HAP-1 (cell line): ENCODE data around the gene TRIM21.
"Not testable (repeated sequence)": the region's sequence is repeated elsewhere in the genome, so short reads cannot be mapped to it uniquely, and the experiment has no call there.

ENCODE experiments used
- DNase-seq, 2 experiments: peaks; one replicate each; pipeline ENCODE4 v3.0.0-alpha.2; 2016 to 2020; ENCODE audit warnings: low spot score in 2 of 2
- H3K27me3 ChIP-seq: fragments of 250-450 bp; sonication (Bioruptor Pico); 2 replicates; pipeline ENCODE4 v1.5.1; 2020; ENCODE audit warnings: low read depth, mild to moderate bottlenecking, moderate library complexity
- H3K36me3 ChIP-seq: fragments of 250-450 bp; sonication (Bioruptor Pico); replicated peaks from 2 replicates; pipeline ENCODE4 v1.5.1; 2020; ENCODE audit warnings: mild to moderate bottlenecking
- H3K4me1 ChIP-seq: fragments of 250-450 bp; sonication (Bioruptor Pico); 2 replicates; pipeline ENCODE4 v1.5.1; 2020; ENCODE audit warnings: mild to moderate bottlenecking
- H3K4me3 ChIP-seq: fragments of 250-450 bp; sonication (Bioruptor Pico); 2 replicates; pipeline ENCODE4 v1.5.1; 2020; ENCODE audit warnings: mild to moderate bottlenecking, moderate library complexity
- H3K9me3 ChIP-seq: fragments of 250-450 bp; sonication (Bioruptor Pico); 2 replicates; pipeline ENCODE4 v1.5.1; 2020; ENCODE audit warnings: mild to moderate bottlenecking, moderate library complexity
- in situ Hi-C: fragments of 300-500 bp; cut with MboI; formaldehyde crosslinking; loops from 3 replicates; pipeline ENCODE4 v1.14.3; 2020; ENCODE audit warnings: low sequenced_read_pairs, inconsistent platforms, mixed read lengths

The TRIM21 gene

DNA sequence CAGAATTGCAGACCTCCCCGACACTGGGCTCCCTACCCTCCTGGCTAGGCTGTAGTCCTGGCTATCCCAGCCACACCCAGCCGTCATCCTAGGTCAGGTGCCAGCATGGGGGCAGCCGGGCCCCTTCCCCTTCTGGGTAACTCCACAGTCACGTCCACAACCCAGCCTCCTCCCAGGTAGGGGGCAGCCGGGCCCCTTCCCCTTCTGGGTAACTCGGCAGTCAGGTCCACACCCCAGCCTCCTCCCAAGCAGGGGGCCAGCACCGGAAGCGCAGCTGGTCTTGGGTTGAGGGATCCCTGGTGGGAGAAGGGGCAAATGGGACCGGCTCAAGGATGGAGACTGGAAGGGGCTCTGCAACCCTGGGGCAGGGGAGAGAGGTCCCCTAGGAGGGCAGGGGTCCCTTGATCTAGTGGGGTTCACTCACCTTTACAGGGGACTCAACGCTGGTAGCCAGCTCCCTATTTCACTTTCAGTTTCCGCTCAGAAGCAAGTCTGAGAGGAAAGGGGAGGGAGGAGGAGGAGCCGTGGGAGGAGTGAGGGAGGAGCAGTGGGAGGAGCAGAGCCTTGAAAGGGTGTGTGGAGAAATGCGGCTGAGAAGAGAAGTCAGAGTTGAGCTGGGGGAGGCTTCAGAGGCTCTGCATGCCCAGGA, at the start of gene TRIM21:
TSS of gene TRIM21 (minus strand) at position 494 of the 649 bp plus-strand sequence. CDS start 3,293 bp downstream, outside the sequence.
- peak; percentile 83 to 90 for DNase-seq
- H3K9me3 ChIP-seq: peaks cover 3% of the 10 kb centered on the region; the same call in 1 of the 2 replicates
- H3K4me3 ChIP-seq: peak within 1 kb of the TSS; percentile 67
- peaks cover 4% of the 10 kb centered on the region for H3K36me3 ChIP-seq
- in situ Hi-C loops: no loop called here
- no peaks in the 10 kb centered on the region for H3K27me3 ChIP-seq
- peaks cover 4% of the 10 kb centered on the region for H3K4me1 ChIP-seq

DNA sequence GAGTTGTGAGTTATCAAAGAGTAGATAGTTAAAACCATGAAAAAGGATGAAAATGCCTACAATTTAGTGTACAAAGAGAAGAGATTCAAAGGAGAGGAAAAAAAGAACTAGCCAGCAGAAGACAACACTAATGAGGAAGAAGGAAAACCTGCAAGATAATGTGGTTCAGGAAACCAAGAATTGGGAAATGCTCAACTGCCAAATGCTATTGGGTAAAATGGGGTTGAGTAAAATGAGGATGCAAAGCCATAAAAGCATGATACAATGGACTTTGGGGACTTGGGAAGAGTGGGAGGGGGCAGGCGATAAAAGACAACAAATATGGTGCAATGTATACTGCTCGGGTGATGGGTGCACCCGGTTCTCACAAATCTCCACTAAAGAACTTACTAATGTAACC, 48.0 kb upstream of the TRIM21 start:
- Histone ChIP-seq H3K9me3 (no peaks in the 10 kb centered on the region), H3K4me3 (no peak overlapping the region), H3K27me3 (no peaks in the 10 kb centered on the region), H3K36me3 (no peaks in the 10 kb centered on the region), H3K4me1 (no peaks in the 10 kb centered on the region)
- DNase-seq: no peak
- in situ Hi-C loops: no loop called here

DNA sequence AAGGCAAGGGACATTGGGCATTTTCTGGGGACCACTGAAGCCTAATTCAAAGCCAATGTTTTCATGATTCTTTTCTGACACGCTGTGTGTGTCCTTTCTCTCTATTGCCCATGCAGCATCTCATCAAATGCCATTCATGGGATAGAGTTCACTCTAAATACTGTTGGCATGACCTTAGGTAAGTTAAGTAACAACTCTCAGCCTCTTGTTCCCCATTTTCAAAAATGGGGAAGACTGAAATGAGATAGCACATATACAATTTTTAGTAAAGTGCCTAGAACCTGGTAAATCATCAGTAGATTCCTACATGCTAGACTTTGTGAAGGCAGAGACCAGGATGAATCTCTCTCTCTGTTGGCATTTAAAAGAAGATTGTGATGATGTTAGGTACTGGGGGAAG, 42.9 kb upstream of the TRIM21 start:
- Histone ChIP-seq H3K4me3 (no peak overlapping the region), H3K4me1 (no peaks in the 10 kb centered on the region), H3K9me3 (no peaks in the 10 kb centered on the region), H3K36me3 (no peaks in the 10 kb centered on the region), H3K27me3 (no peaks in the 10 kb centered on the region)
- no peak for DNase-seq
- in situ Hi-C loops: no loop called here

DNA sequence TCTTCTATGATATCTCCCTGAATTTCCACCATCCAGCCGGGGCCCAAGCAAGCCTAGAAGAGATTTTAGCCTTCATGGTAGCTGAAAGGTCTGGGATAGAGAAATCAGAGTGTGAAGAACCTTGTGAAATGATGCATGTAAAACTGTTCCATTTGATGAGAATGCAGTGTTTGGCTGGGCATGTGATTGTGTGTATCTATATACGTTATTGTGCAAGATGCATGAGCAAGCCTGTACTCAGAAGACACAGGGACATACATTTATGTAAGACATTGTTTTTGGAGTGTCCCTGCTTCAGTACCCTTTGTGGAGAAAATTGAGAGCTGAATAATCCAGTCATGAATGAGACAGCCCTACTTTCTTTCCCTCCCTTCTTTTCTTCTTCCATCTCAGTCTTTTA, 40.4 kb upstream of the TRIM21 start:
- Histone ChIP-seq H3K27me3 (no peaks in the 10 kb centered on the region), H3K4me1 (no peaks in the 10 kb centered on the region), H3K9me3 (no peaks in the 10 kb centered on the region), H3K36me3 (no peaks in the 10 kb centered on the region), H3K4me3 (no peak overlapping the region)
- in situ Hi-C loops: no loop called here
- DNase-seq: no peak

DNA sequence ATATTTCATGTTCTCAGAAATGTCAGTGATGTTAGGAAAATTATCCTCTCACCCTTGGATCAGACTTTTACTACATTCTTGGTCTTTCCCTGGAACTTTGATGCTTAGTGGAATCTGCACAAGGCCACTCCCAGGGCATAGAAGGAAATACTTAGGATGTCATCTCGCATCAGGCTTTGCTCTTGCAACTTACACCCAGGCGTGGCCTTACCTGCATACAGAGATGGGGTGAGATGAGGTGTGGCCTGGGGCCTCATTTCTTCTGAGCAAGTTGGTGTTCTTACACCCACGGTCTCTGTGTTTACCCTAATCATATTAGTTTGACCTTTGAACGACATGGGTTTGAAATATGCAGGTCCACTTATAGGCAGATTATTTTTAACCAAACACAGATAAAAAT, 36.5 kb upstream of the TRIM21 start:
- in situ Hi-C loops: no loop called here
- Histone ChIP-seq H3K9me3 (no peaks in the 10 kb centered on the region), H3K36me3 (no peaks in the 10 kb centered on the region), H3K27me3 (no peaks in the 10 kb centered on the region), H3K4me3 (no peak overlapping the region), H3K4me1 (no peaks in the 10 kb centered on the region)
- no peak for DNase-seq

DNA sequence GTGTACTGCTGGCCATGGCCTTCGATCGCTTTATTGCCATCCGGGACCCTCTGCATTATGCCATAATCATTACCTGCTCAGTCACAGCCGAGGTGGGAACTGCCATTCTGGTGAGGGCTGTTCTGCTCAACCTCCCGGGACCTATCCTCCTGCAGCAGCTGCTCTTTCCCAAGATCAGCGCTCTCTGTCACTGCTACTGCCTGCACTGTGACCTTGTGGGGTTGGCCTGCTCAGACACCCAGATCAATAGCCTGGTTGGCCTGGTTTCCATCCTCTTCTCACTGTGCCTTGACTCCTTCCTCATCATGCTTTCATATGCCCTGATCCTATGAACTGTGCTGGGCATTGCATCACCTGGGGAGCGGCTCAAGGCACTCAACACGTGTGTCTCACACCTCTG, 24.9 kb upstream of the TRIM21 start:
- H3K36me3 ChIP-seq: no peaks in the 10 kb centered on the region
- no peaks in the 10 kb centered on the region for H3K9me3 ChIP-seq
- DNase-seq: no peak
- H3K27me3 ChIP-seq: no peaks in the 10 kb centered on the region
- no peaks in the 10 kb centered on the region for H3K4me1 ChIP-seq
- no peak overlapping the region for H3K4me3 ChIP-seq
- in situ Hi-C loops: loop anchor here (10.0 kb wide), 1 partner anchor 56 kb away; no protein-coding TSS in a partner anchor

DNA sequence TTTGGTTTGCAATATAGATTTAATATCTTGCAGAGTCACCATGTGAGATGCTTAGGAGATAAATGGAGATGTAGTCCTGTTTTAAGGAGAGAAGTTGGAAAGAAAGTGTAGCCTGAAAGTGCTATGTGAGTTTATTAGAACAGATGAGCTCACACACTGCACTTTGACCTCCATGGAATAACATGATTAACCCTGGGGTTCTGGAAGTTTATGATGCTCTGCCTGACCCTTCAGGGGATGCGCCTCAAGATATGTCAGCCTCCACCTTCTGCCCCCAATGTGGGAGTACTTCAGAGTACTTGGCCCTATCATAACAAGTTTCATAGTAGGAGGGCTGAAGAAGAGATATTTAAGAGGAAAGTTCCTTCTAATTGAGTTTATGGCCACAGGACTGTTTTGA, 23.3 kb upstream of the TRIM21 start:
- in situ Hi-C loops: loop anchor here (10.0 kb wide), 1 partner anchor 58 kb away; no protein-coding TSS in a partner anchor
- H3K9me3 ChIP-seq: no peaks in the 10 kb centered on the region
- no peaks in the 10 kb centered on the region for H3K27me3 ChIP-seq

DNA sequence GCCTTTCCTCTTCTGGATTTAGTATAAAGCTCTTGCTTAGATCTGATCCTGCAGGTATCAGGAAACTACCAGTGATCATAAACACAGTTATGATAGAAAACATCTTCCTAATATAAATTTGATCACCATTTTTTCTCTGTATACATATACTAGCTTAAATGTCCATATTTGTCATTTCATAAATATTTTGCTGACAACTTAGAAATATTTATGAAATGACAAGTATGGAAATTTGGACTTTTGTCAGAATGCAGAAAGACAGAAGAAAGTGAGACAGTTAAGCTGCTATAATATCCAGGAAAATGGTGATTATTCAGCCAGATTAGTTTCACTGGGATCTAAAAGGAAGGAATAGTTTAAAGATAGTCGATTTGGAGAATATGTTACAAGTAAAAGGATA, 22.8 kb upstream of the TRIM21 start:
- Histone ChIP-seq H3K4me3 (no peak overlapping the region), H3K9me3 (no peaks in the 10 kb centered on the region), H3K4me1 (no peaks in the 10 kb centered on the region), H3K27me3 (no peaks in the 10 kb centered on the region), H3K36me3 (no peaks in the 10 kb centered on the region)
- in situ Hi-C loops: loop anchor here (10.0 kb wide), 1 partner anchor 58 kb away; no protein-coding TSS in a partner anchor
- DNase-seq: no peak

More for the DNA sequence above, 23.3 kb upstream of the TRIM21 start:
- no peaks in the 10 kb centered on the region for H3K36me3 ChIP-seq
- DNase-seq: no peak
- no peak overlapping the region for H3K4me3 ChIP-seq
- H3K4me1 ChIP-seq: no peaks in the 10 kb centered on the region

DNA sequence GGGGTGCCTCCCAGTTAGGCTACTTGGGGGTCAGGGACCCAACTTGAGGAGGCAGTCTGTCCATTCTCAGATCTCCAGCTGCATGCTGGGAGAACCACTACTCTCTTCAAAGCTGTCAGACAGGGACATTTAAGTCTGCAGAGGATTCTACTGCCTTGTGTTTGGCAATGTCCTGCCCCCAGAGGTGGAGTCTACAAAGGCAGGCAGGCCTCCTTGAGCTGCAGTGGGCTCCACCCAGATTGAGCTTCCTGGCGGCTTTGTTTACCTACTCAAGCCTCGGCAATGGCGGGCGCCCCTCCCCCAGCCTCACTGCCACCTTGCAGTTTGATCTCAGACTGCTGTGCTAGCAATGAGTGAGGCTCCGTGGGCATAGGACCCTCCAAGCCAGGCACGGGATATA, 12.7 kb upstream of the TRIM21 start:
- H3K36me3 ChIP-seq, H3K27me3 ChIP-seq, in situ Hi-C loops, H3K9me3 ChIP-seq, H3K4me3 ChIP-seq, H3K4me1 ChIP-seq, DNase-seq: not testable (repeated sequence)

DNA sequence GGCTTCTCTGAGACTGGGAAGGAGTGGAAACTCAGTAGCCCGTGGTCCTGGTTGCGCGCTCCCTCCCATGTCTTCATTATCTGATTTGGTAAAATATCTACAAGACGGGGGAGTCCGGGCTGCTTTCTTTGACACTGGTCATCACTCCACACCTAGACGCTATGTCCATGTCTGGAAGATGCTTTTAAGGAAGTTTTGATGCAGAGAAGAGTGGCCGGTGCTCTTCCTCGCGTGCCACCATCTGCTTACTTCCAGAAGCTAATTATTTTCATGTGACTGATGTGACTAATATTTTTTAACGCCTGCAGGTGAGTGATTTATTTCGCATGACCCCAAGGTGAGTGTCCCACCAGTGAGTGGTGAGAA, 339 bp upstream of the TRIM21 start:
- peak overlapping the region; percentile 67 for H3K4me3 ChIP-seq
- peaks cover 4% of the 10 kb centered on the region for H3K4me1 ChIP-seq
- in situ Hi-C loops: no loop called here
- DNase-seq: no peak
- H3K9me3 ChIP-seq: peaks cover 3% of the 10 kb centered on the region; the same call in 1 of the 2 replicates
- no peaks in the 10 kb centered on the region for H3K27me3 ChIP-seq
- H3K36me3 ChIP-seq: peaks cover 3% of the 10 kb centered on the region

DNA sequence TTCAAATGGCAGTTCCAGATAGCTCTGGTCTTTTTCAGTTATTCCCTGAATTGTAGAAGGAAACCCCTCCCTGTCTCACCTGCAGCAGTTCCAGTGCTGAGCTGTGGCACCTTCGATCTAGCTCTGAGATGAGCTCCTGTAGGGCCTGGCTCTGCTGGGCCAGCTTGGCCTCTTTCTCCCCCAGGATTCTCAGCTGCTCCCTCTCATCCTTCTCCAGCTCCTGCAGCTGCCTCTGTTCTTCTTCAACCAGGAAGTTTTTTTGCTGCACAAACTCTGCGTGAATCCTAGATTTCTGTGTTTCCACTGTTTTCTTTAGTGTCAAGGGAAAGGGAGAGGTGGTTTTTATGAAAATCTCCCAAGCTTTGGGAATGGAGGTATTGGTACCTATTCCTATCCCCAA, 5.3 kb downstream of the TRIM21 start:
- in situ Hi-C loops: no loop called here

DNA sequence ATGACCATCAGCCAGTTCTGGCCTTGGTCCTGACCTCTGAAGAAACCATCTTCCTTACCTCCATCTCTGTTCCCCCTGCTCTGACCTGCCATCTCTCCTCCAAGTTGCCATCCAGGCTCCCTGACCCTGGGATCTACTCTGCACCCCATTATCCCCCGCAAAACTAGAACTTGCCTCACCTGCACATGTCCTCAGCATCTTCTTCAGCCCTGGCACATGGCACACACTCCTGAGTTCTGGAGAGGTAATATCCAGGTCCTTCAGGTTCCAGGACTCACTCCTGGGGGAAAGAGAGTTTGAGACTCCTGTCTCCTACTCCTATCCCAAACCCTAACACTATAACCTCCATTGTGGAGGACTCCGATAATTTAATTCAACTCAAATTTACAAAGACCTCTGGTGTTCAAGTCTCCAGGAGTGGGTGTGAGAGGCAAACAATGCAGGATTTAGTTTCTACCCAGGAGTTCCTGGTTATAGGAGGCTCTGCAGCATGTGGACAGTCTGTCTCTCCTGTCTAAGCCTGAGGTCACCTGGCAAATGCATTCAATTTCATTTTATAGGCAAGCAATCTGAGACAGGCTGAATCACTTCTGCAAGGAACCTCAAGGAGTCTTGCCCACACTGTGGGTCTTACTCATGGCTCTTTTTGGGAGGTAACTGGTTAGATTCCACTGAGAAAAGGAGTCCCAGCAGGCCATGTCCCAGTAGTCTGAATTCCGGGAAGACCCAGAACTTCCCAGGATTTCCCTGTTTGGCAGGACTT, 7.3 kb downstream of the TRIM21 start:
- H3K9me3 ChIP-seq: peaks cover 3% of the 10 kb centered on the region; the same call in 1 of the 2 replicates
- no peak for DNase-seq
- H3K4me3 ChIP-seq: no peak overlapping the region
- H3K4me1 ChIP-seq: no peaks in the 10 kb centered on the region
- H3K27me3 ChIP-seq: no peaks in the 10 kb centered on the region
- in situ Hi-C loops: no loop called here
- H3K36me3 ChIP-seq: peaks cover 4% of the 10 kb centered on the region

More for the DNA sequence above, 5.3 kb downstream of the TRIM21 start:
- peaks cover 4% of the 10 kb centered on the region for H3K36me3 ChIP-seq
- no peak overlapping the region for H3K4me3 ChIP-seq
- DNase-seq: no peak
- no peaks in the 10 kb centered on the region for H3K27me3 ChIP-seq
- peaks cover 4% of the 10 kb centered on the region for H3K4me1 ChIP-seq
- peaks cover 3% of the 10 kb centered on the region; the same call in 1 of the 2 replicates for H3K9me3 ChIP-seq

DNA sequence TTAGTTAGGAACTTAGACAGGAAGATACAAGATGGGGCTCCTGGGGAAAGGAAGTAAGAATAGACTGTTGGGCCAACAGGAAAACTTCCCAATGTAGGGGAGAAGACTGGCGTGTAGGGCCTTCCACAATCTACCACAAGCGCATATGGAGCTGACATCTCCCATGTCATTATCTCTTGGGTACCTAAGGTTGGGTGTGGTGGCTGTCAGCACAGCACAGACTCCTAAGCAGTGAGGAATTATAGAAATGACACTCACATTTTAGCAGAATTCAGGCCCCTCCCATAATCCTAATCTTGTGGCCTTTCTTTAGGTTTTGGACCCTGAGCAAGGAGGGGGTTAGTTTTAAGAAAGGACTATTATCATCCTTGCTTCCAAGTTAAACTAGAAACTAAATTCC, 11.6 kb downstream of the TRIM21 start:
- H3K4me3 ChIP-seq: no peak overlapping the region
- H3K27me3 ChIP-seq: no peaks in the 10 kb centered on the region
- no peaks in the 10 kb centered on the region for H3K9me3 ChIP-seq
- H3K36me3 ChIP-seq: no peaks in the 10 kb centered on the region
- in situ Hi-C loops: no loop called here
- H3K4me1 ChIP-seq: no peaks in the 10 kb centered on the region
- DNase-seq: no peak

DNA sequence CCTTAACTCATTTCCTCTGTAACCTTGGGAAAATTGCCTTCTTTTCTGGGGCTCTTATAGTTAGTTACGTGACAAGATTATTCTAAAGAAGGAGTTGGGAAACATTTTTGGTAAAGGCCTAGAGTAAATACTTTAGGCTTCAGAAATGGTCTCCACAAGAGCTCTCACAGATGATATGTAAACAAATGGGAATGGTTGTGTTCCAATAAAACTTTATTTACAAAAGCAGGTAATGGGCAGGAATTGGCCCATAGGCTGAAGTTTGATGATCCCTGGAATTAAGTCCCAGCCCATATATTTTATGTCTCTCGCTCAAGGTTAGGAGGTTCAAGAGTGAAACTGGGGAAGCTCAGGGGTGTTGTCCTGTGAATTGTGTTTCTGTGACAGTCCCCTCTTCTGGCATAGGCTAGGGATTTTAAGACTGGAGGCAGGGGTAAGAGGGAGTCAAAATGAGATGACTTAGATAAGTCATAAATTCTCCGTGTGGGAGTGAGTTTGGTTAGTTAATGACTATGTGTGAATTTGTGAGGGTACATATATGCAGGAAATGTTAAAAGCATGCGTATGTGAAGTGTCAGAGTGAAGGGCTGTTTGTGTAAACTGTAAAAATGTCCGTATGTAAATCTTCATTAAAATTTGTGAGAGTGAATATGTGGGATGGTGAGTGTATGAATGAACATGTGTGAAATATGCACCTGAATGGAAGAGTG, 17.9 kb downstream of the TRIM21 start:
- Histone ChIP-seq H3K4me3 (no peak overlapping the region), H3K27me3 (no peaks in the 10 kb centered on the region), H3K4me1 (no peaks in the 10 kb centered on the region), H3K36me3 (no peaks in the 10 kb centered on the region), H3K9me3 (no peaks in the 10 kb centered on the region)
- DNase-seq: no peak
- in situ Hi-C loops: no loop called here
